ENCODE data around the gene PLPPR1.

GRCh38 chr9:101336091-101336490, 307.6 kb downstream of the PLPPR1 start:
- TF ChIP-seq POLR2AphosphoS5 (IDR thresholded peaks at IDR 0.05; ENCODE audit: low read depth, low read length) (no peak), POLR2A (IDR thresholded peaks at IDR 0.05; ENCODE audit: low read depth, low read length) (no peak)
